GM21723 (cell line): ENCODE measurements around the gene SYT3.

Experiments used
- ATAC-seq: cut with Tn5 transposase; IDR thresholded peaks from one replicate; pipeline ENCODE4 v1.9.1; 2021; ENCODE audit warnings: mild to moderate bottlenecking, moderate library complexity; ENCODE audit not compliant: unreplicated experiment

Gene SYT3

GRCh38 chr19:50639121-50640112, at the start of gene SYT3:
Gene SYT3 (minus strand): TSS chr19:50639881. CDS start chr19:50637411, 2,470 bp downstream.
- no peak for ATAC-seq

GRCh38 chr19:50688766-50689165, 49.1 kb upstream of the SYT3 start:
- no peak for ATAC-seq

GRCh38 chr19:50686310-50687032, 46.8 kb upstream of the SYT3 start:
- no peak for ATAC-seq

- peak; percentile 76 for ATAC-seq
These were observed 39.8 kb upstream of the SYT3 start for GRCh38 chr19:50679177-50680125.

- ATAC-seq = no peak
These were observed 38.6 kb upstream of the SYT3 start for GRCh38 chr19:50678323-50678722.

- no peak for ATAC-seq
These were observed 38.0 kb upstream of the SYT3 start for GRCh38 chr19:50677636-50678035.

GRCh38 chr19:50676625-50677197, 37.0 kb upstream of the SYT3 start:
- no peak for ATAC-seq

- no peak for ATAC-seq
These were observed 33.4 kb upstream of the SYT3 start for GRCh38 chr19:50673118-50673517.

- no peak for ATAC-seq
These were observed 30.4 kb upstream of the SYT3 start for GRCh38 chr19:50670102-50670380.

GRCh38 chr19:50669302-50670101, 29.8 kb upstream of the SYT3 start:
- ATAC-seq = no peak

- ATAC-seq = no peak
These were observed 29.2 kb upstream of the SYT3 start for GRCh38 chr19:50668879-50669278.

GRCh38 chr19:50668416-50668815, 28.7 kb upstream of the SYT3 start:
- ATAC-seq = no peak

GRCh38 chr19:50667759-50668231, 28.1 kb upstream of the SYT3 start:
- no peak for ATAC-seq

- no peak for ATAC-seq
These were observed 27.6 kb upstream of the SYT3 start for GRCh38 chr19:50667177-50667758.

- ATAC-seq = no peak
These were observed 26.9 kb upstream of the SYT3 start for GRCh38 chr19:50666346-50667176.

GRCh38 chr19:50664204-50664603, 24.5 kb upstream of the SYT3 start:
- no peak for ATAC-seq

- ATAC-seq = no peak
These were observed 23.8 kb upstream of the SYT3 start for GRCh38 chr19:50663482-50663790.

- ATAC-seq = no peak
These were observed 23.2 kb upstream of the SYT3 start for GRCh38 chr19:50662651-50663481.
